Muscle of leg (tissue), 11 donors: ENCODE measurements around the gene PSMD1. TPM values are rescaled to one million over a fixed set of nuclear protein-coding genes. Genes with fewer than 3 reads are reported as not detected.
A peak's percentile ranks its signal among the peaks of the same experiment; 100 is the strongest.
"Not testable (repeated sequence)": the region's sequence is repeated elsewhere in the genome, so short reads cannot be mapped to it uniquely, and the experiment has no call there.

ENCODE experiments used
- DNase-seq: peaks from one replicate; pipeline ENCODE4 v3.0.0; 2013
- H3K27ac ChIP-seq: one replicate; pipeline ENCODE4 v1.5.1; 2013; ENCODE audit warnings: mild to moderate bottlenecking, low read length, control low read depth
- H3K27me3 ChIP-seq: one replicate; pipeline ENCODE4 v1.6.1; 2013; ENCODE audit warnings: low read length; ENCODE audit not compliant: control insufficient read depth, insufficient read depth
- H3K36me3 ChIP-seq: one replicate; pipeline ENCODE4 v1.6.1; 2013; ENCODE audit warnings: low read length; ENCODE audit not compliant: control insufficient read depth, insufficient read depth
- H3K4me1 ChIP-seq: one replicate; pipeline ENCODE4 v1.6.1; 2013; ENCODE audit warnings: low read length; ENCODE audit not compliant: control insufficient read depth, insufficient read depth
- H3K4me3 ChIP-seq: one replicate; pipeline ENCODE4 v1.5.1; 2013; ENCODE audit warnings: low read length, control low read depth
- H3K9me3 ChIP-seq: replicated peaks from 2 replicates; pipeline ENCODE4 v1.6.1; 2013; ENCODE audit warnings: low read depth, low read length; ENCODE audit not compliant: control insufficient read depth
- WGBS: methylation state at CpG from one replicate; pipeline ENCODE4 v1.1.5; 2013; ENCODE audit warnings: missing lambda C conversion rate; ENCODE audit not compliant: insufficient coverage; 5-methylcytosine and 5-hydroxymethylcytosine counted together
- polyA plus RNA-seq, 8 donors: library from polyadenylated mRNA; unstranded; fragments of 120-200 nt; gene quantifications; one replicate each; pipeline versions ENCODE4 v1.2.1 to v1.2.3, GENCODE V29; 2013; ENCODE audit warnings: inconsistent platforms in 1 of 8, low replicate concordance in 1 of 8; ENCODE audit not compliant: insufficient read length in 8 of 8, insufficient read depth in 1 of 8
- total RNA-seq: library from RNA; stranded (reverse); fragments of 120-200 nt; gene quantifications from one replicate; pipeline ENCODE4 v1.2.4, GENCODE V29; 2013

Gene PSMD1
- total and polyA plus RNA-seq, 9 donors, result 69.1 to 83.4 (median 77.4) TPM

- Histone ChIP-seq H3K4me1 (peaks cover 18% of the 10 kb centered on the region), H3K36me3 (no peaks in the 10 kb centered on the region), H3K27ac (peak overlapping the region; percentile 29), H3K4me3 (peak overlapping the region; percentile 56), H3K9me3 (no peaks in the 10 kb centered on the region), H3K27me3 (peaks cover 17% of the 10 kb centered on the region)
- peak; percentile 89 for DNase-seq
- 4% methylated on average over 50 of the region's 62 CpGs for WGBS
These were observed 3.9 kb upstream of the PSMD1 start for GRCh38 chr2:231052494-231053451.

- 73% methylated on average over 6 of the region's 6 CpGs for WGBS
These were observed 2.8 kb upstream of the PSMD1 start for GRCh38 chr2:231053846-231054245.

GRCh38 chr2:231057590-231057989 lies 923 bp downstream of the PSMD1 start:
- H3K36me3 ChIP-seq, result peaks cover 7% of the 10 kb centered on the region
- H3K27ac ChIP-seq, result peak overlapping the region; percentile 81
- H3K27me3 ChIP-seq, result no peaks in the 10 kb centered on the region
- H3K4me1 ChIP-seq, result peaks cover 19% of the 10 kb centered on the region
- H3K4me3 ChIP-seq, result peak overlapping the region; percentile 99
- no peak for DNase-seq
- H3K9me3 ChIP-seq, result no peaks in the 10 kb centered on the region
- WGBS, result no CpG with 5 or more reads among the region's 10 CpGs

More at GRCh38 chr2:231053846-231054245, 2.8 kb upstream of the PSMD1 start:
- Histone ChIP-seq H3K27me3 (peaks cover 14% of the 10 kb centered on the region), H3K9me3 (no peaks in the 10 kb centered on the region), H3K27ac (no peak overlapping the region), H3K4me3 (no peak overlapping the region), H3K4me1 (peaks cover 25% of the 10 kb centered on the region), H3K36me3 (no peaks in the 10 kb centered on the region)
- DNase-seq, result no peak

- Histone ChIP-seq H3K36me3 (peaks cover 17% of the 10 kb centered on the region), H3K9me3 (no peaks in the 10 kb centered on the region), H3K27me3 (no peaks in the 10 kb centered on the region), H3K4me3 (no peak overlapping the region), H3K27ac (no peak overlapping the region), H3K4me1 (peaks cover 15% of the 10 kb centered on the region)
- 92% methylated on average over 2 of the region's 4 CpGs for WGBS
- no peak for DNase-seq
These were observed 2.3 kb downstream of the PSMD1 start for GRCh38 chr2:231058761-231059550.

- no peak for DNase-seq
- peaks cover 20% of the 10 kb centered on the region for H3K36me3 ChIP-seq
- no peaks in the 10 kb centered on the region for H3K27me3 ChIP-seq
- H3K4me1 ChIP-seq, result peaks cover 12% of the 10 kb centered on the region
- no CpG with 5 or more reads among the region's 2 CpGs for WGBS
- no peak overlapping the region for H3K27ac ChIP-seq
- H3K9me3 ChIP-seq, result no peaks in the 10 kb centered on the region
- no peak overlapping the region for H3K4me3 ChIP-seq
These were observed 3.1 kb downstream of the PSMD1 start for GRCh38 chr2:231059756-231060155.

GRCh38 chr2:231062776-231063175 lies 6.1 kb downstream of the PSMD1 start:
- H3K4me3 ChIP-seq, result no peak overlapping the region
- no peak for DNase-seq
- peaks cover 35% of the 10 kb centered on the region for H3K36me3 ChIP-seq
- H3K4me1 ChIP-seq, result peaks cover 8% of the 10 kb centered on the region
- no peaks in the 10 kb centered on the region for H3K9me3 ChIP-seq
- no CpG with 5 or more reads among the region's 3 CpGs for WGBS
- no peaks in the 10 kb centered on the region for H3K27me3 ChIP-seq
- H3K27ac ChIP-seq, result no peak overlapping the region

- no CpG with 5 or more reads among the region's 1 CpG for WGBS
These were observed 6.7 kb downstream of the PSMD1 start for GRCh38 chr2:231063347-231063746.

GRCh38 chr2:231065966-231066365 lies 9.3 kb downstream of the PSMD1 start:
- no peak overlapping the region for H3K27ac ChIP-seq
- H3K36me3 ChIP-seq, result peaks cover 46% of the 10 kb centered on the region
- H3K4me3 ChIP-seq, result no peak overlapping the region
- H3K9me3 ChIP-seq, result no peaks in the 10 kb centered on the region
- no peak for DNase-seq
- no CpG with 5 or more reads among the region's 1 CpG for WGBS
- H3K4me1 ChIP-seq, result no peaks in the 10 kb centered on the region
- no peaks in the 10 kb centered on the region for H3K27me3 ChIP-seq

More at GRCh38 chr2:231063347-231063746, 6.7 kb downstream of the PSMD1 start:
- DNase-seq, result no peak
- H3K4me3 ChIP-seq, result no peak overlapping the region
- H3K27me3 ChIP-seq, result no peaks in the 10 kb centered on the region
- peaks cover 41% of the 10 kb centered on the region for H3K36me3 ChIP-seq
- no peak overlapping the region for H3K27ac ChIP-seq
- H3K4me1 ChIP-seq, result peaks cover 3% of the 10 kb centered on the region
- no peaks in the 10 kb centered on the region for H3K9me3 ChIP-seq

GRCh38 chr2:231067531-231067930 lies 10.9 kb downstream of the PSMD1 start:
- not testable (repeated sequence) for H3K4me1 ChIP-seq, H3K4me3 ChIP-seq, H3K27me3 ChIP-seq, H3K27ac ChIP-seq, DNase-seq, H3K9me3 ChIP-seq
- peaks cover 43% of the 10 kb centered on the region for H3K36me3 ChIP-seq
- WGBS, result 67% methylated on average over 2 of the region's 8 CpGs
